Mesendoderm (in vitro differentiated cells): ENCODE data around the gene IFI35.

ENCODE experiments used
- DNase-seq: peaks from one replicate; pipeline ENCODE4 v3.0.0; 2013
- H2AK5ac ChIP-seq: 2 replicates; pipeline ENCODE4 v1.6.1; 2013; ENCODE audit warnings: low read length, inconsistent platforms
- H2BK120ac ChIP-seq: 2 replicates; pipeline ENCODE4 v1.6.1; 2013; ENCODE audit warnings: low read depth, mild to moderate bottlenecking, low read length, moderate library complexity, mixed read lengths
- H2BK15ac ChIP-seq: replicated peaks from 2 replicates; pipeline ENCODE4 v1.6.1; 2013; ENCODE audit warnings: low read depth, mild to moderate bottlenecking, moderate library complexity
- H2BK5ac ChIP-seq: 2 replicates; pipeline ENCODE4 v1.6.1; 2013; ENCODE audit warnings: low read length, inconsistent platforms
- H3K18ac ChIP-seq: 2 replicates; pipeline ENCODE4 v1.6.1; 2013; ENCODE audit warnings: mild to moderate bottlenecking, low read length, mixed read lengths
- H3K23ac ChIP-seq: one replicate; pipeline ENCODE4 v1.6.1; 2013; ENCODE audit warnings: low read length
- H3K27ac ChIP-seq: 2 replicates; pipeline ENCODE4 v1.5.1; 2013; ENCODE audit warnings: low read depth, mild to moderate bottlenecking, inconsistent platforms, low read length, moderate library complexity
- H3K27me3 ChIP-seq: 2 replicates; pipeline ENCODE4 v1.6.1; 2013; ENCODE audit warnings: low read length, control low read depth, mild to moderate bottlenecking, inconsistent platforms; ENCODE audit not compliant: insufficient read depth, poor library complexity
- H3K36me3 ChIP-seq: 2 replicates; pipeline ENCODE4 v1.6.1; 2013; ENCODE audit warnings: low read length, inconsistent platforms; ENCODE audit not compliant: control insufficient read depth, insufficient read depth
- H3K4ac ChIP-seq: one replicate; pipeline ENCODE4 v1.6.1; 2013; ENCODE audit warnings: low read depth, mild to moderate bottlenecking, low read length, moderate library complexity
- H3K4me1 ChIP-seq: 2 replicates; pipeline ENCODE4 v1.6.1; 2013; ENCODE audit warnings: low read depth, low read length, inconsistent platforms; ENCODE audit not compliant: control insufficient read depth
- H3K4me2 ChIP-seq: 2 replicates; pipeline ENCODE4 v1.6.1; 2013; ENCODE audit warnings: low read length
- H3K4me3 ChIP-seq: 2 replicates; pipeline ENCODE4 v1.5.1; 2013; ENCODE audit warnings: mild to moderate bottlenecking, low read length
- H3K56ac ChIP-seq: one replicate; pipeline ENCODE4 v1.6.1; 2013; ENCODE audit warnings: low read length
- H3K79me1 ChIP-seq: 2 replicates; pipeline ENCODE4 v1.6.1; 2013; ENCODE audit warnings: low read length, inconsistent platforms
- H3K79me2 ChIP-seq: 2 replicates; pipeline ENCODE4 v1.6.1; 2013; ENCODE audit warnings: mild to moderate bottlenecking, low read length; ENCODE audit not compliant: control insufficient read depth, insufficient read depth
- H3K9ac ChIP-seq: 2 replicates; pipeline ENCODE4 v1.6.1; 2013; ENCODE audit warnings: low read length, inconsistent platforms
- H4K5ac ChIP-seq: one replicate; pipeline ENCODE4 v1.6.1; 2013; ENCODE audit warnings: low read length
- H4K8ac ChIP-seq: one replicate; pipeline ENCODE4 v1.6.1; 2013; ENCODE audit warnings: low read depth, mild to moderate bottlenecking, control low read depth, low read length, moderate library complexity
- WGBS: extraction: QIAGEN DNeasy Blood & Tissue Kit; methylation state at CpG from one replicate; pipeline ENCODE4 v1.1.7; 2013; ENCODE audit warnings: low lambda C conversion rate, missing lambda C conversion rate; ENCODE audit not compliant: insufficient coverage; ENCODE audit errors: extremely low coverage; 5-methylcytosine and 5-hydroxymethylcytosine counted together

Gene IFI35

DNA sequence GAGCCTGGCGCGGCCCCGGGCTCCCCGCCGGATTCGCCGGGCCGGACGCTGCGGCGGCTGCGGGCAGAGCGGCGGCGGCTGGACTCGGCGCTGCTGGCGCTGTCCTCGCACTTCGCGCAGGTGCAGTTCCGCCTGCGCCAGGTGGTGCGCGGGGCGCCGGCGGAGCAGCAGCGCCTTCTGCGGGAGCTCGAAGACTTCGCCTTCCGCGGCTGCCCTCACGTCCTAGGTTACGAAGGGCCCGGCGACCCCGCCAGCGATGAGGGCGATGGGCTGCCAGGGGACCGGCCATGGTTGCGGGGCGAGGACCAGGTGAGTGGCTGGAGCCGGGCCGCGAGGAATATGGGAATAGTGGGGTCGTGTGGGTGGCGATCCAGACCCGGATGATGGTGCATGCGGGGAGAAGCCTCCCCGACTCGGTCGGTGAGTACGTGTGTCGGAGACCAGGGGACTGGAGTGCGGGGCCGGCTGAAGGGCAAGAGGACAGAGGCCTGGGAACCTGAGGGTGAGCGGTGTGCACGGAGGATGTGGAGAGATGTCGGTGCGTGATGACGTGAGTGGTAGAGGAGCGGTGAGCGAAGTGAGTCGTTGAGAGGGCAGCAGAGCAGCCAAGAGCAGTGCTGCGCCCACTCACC, 25.7 kb upstream of the IFI35 start:
- Histone ChIP-seq H4K5ac (no peak overlapping the region), H4K8ac (no peak overlapping the region), H3K79me2 (peaks cover 5% of the 10 kb centered on the region), H2BK15ac (no peak overlapping the region), H3K4me1 (peaks cover 1% of the 10 kb centered on the region), H3K36me3 (no peaks in the 10 kb centered on the region), H3K4me3 (peak overlapping the region; percentile 9), H3K9ac (peak overlapping the region; percentile 45), H3K27ac (peak overlapping the region; percentile 80), H3K56ac (peak overlapping the region; percentile 91), H3K18ac (peak overlapping the region; percentile 34), H3K79me1 (peaks cover 5% of the 10 kb centered on the region), H3K4ac (no peak overlapping the region), H3K23ac (peak overlapping the region; percentile 24), H3K4me2 (peak overlapping the region; percentile 14), H2AK5ac (no peak overlapping the region), H2BK5ac (no peak overlapping the region), H3K27me3 (no peaks in the 10 kb centered on the region), H2BK120ac (no peak overlapping the region)
- no CpG with 5 or more reads among the region's 67 CpGs for WGBS
- peak; percentile 82 for DNase-seq

DNA sequence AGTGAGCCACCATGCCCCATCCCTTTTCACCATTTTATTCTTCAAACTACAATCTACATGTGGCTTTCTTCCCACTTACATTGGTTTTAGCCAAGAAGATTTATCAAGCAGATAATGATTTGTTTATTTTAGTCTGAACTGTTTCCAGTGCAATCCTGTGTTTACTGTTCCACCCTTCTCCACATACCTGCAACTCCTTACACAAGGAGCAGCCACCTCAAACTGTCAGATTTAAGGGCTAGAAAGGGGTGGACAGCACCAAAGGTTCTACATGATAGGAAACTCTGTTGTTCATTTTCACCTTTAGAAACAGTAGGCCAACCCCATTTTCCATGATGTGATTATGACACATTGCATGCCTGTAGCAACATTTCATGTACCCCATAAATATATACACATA, 24.3 kb upstream of the IFI35 start:
- no peaks in the 10 kb centered on the region for H3K27me3 ChIP-seq
- no peak overlapping the region for H3K4ac ChIP-seq
- H3K56ac ChIP-seq = no peak overlapping the region
- no peak overlapping the region for H3K9ac ChIP-seq
- H3K36me3 ChIP-seq = peaks cover 1% of the 10 kb centered on the region
- no peak overlapping the region for H4K5ac ChIP-seq
- no peak overlapping the region for H2BK5ac ChIP-seq
- H3K4me3 ChIP-seq = no peak overlapping the region
- H3K4me2 ChIP-seq = no peak overlapping the region
- H2BK15ac ChIP-seq = no peak overlapping the region
- no peak overlapping the region for H3K27ac ChIP-seq
- no peak overlapping the region for H2BK120ac ChIP-seq
- H2AK5ac ChIP-seq = no peak overlapping the region
- no peak overlapping the region for H3K18ac ChIP-seq
- H3K79me1 ChIP-seq = peaks cover 5% of the 10 kb centered on the region
- H3K23ac ChIP-seq = no peak overlapping the region
- DNase-seq = no peak
- H3K79me2 ChIP-seq = peaks cover 5% of the 10 kb centered on the region
- peaks cover 1% of the 10 kb centered on the region for H3K4me1 ChIP-seq
- no peak overlapping the region for H4K8ac ChIP-seq

DNA sequence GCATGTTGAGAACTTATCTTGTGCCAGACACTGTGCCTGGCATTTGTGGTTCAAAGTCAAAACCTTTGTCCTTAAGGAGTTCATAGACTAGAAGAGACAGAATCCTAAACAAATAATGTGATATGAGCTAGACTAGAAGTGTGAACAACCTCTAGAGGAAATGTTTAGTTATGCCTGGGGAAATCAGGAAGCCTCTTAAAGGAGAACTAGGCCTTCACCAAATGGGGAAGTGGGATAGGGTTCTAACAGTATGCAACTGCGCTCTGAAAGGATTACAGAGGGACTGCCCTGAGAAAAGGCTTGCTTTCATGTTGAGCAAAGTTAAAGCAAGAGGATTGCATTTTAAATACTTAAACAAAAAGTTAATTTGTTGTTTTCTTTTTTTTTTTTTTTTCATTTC, 21.4 kb upstream of the IFI35 start:
- Histone ChIP-seq H3K4me3 (no peak overlapping the region), H3K79me1 (peaks cover 5% of the 10 kb centered on the region), H3K56ac (no peak overlapping the region), H4K8ac (no peak overlapping the region), H2BK5ac (no peak overlapping the region), H2BK15ac (no peak overlapping the region), H3K23ac (no peak overlapping the region), H3K79me2 (peaks cover 5% of the 10 kb centered on the region), H3K27ac (no peak overlapping the region), H3K27me3 (no peaks in the 10 kb centered on the region), H2BK120ac (no peak overlapping the region), H3K4ac (no peak overlapping the region), H3K36me3 (peaks cover 3% of the 10 kb centered on the region), H3K9ac (no peak overlapping the region), H3K4me1 (no peaks in the 10 kb centered on the region), H2AK5ac (no peak overlapping the region), H4K5ac (no peak overlapping the region), H3K4me2 (no peak overlapping the region), H3K18ac (no peak overlapping the region)
- WGBS = no CpG with 5 or more reads among the region's 1 CpG
- no peak for DNase-seq

GRCh38 chr17:42989141-42989540, 17.4 kb upstream of the IFI35 start:
- no peaks in the 10 kb centered on the region for H3K79me1 ChIP-seq
- no peak overlapping the region for H3K4me3 ChIP-seq
- H3K27me3 ChIP-seq = no peaks in the 10 kb centered on the region
- peaks cover 15% of the 10 kb centered on the region for H3K36me3 ChIP-seq
- H2BK15ac ChIP-seq = no peak overlapping the region
- no peak overlapping the region for H3K4ac ChIP-seq
- no CpG with 5 or more reads among the region's 5 CpGs for WGBS
- DNase-seq = no peak
- no peak overlapping the region for H4K8ac ChIP-seq
- no peak overlapping the region for H3K27ac ChIP-seq
- H3K4me2 ChIP-seq = no peak overlapping the region
- H3K79me2 ChIP-seq = no peaks in the 10 kb centered on the region
- no peak overlapping the region for H3K18ac ChIP-seq
- H4K5ac ChIP-seq = no peak overlapping the region
- no peaks in the 10 kb centered on the region for H3K4me1 ChIP-seq
- H3K23ac ChIP-seq = no peak overlapping the region
- H2AK5ac ChIP-seq = no peak overlapping the region
- H3K9ac ChIP-seq = no peak overlapping the region
- no peak overlapping the region for H2BK120ac ChIP-seq
- H3K56ac ChIP-seq = no peak overlapping the region
- H2BK5ac ChIP-seq = no peak overlapping the region

- Histone ChIP-seq H3K4ac (no peak overlapping the region), H2BK15ac (no peak overlapping the region), H3K36me3 (peaks cover 15% of the 10 kb centered on the region), H3K4me3 (no peak overlapping the region), H3K27ac (no peak overlapping the region), H2AK5ac (no peak overlapping the region), H4K8ac (no peak overlapping the region), H3K4me2 (no peak overlapping the region), H2BK120ac (no peak overlapping the region), H3K27me3 (no peaks in the 10 kb centered on the region), H3K23ac (no peak overlapping the region), H2BK5ac (no peak overlapping the region), H3K79me1 (no peaks in the 10 kb centered on the region), H3K9ac (no peak overlapping the region), H3K79me2 (no peaks in the 10 kb centered on the region), H3K4me1 (no peaks in the 10 kb centered on the region), H4K5ac (no peak overlapping the region), H3K18ac (no peak overlapping the region), H3K56ac (no peak overlapping the region)
- DNase-seq = no peak
- no CpG with 5 or more reads among the region's 6 CpGs for WGBS
These were observed 16.6 kb upstream of the IFI35 start for GRCh38 chr17:42989726-42990652.
